ENCODE results near the gene DYNC1H1.

Gene DYNC1H1

DNA sequence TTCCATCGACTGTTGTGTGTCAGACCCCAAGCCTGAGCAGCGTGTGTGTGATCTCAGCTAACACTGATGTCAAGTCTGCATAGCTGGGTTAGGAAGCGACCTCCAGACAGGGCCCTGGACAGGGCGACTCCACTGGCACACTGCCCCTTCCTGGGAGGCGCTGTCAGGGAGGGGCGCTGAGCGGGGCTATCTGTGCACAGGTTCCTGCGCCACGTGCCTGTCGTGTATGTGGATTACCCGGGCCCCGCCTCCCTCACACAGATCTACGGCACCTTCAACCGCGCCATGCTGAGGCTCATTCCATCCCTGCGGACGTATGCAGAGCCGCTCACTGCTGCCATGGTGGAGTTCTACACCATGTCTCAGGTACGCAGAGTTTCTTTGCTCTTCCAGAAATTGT, 53.9 kb downstream of the DYNC1H1 start:
- Mint-ChIP-seq H3K27me3 (no peaks in the 10 kb centered on the region), H3K4me3 (no peak overlapping the region), H3K36me3 (peaks cover 73% of the 10 kb centered on the region), H3K9me3 (no peaks in the 10 kb centered on the region), H3K4me1 (no peaks in the 10 kb centered on the region), H3K27ac (no peak overlapping the region)
- ATAC-seq = no peak

DNA sequence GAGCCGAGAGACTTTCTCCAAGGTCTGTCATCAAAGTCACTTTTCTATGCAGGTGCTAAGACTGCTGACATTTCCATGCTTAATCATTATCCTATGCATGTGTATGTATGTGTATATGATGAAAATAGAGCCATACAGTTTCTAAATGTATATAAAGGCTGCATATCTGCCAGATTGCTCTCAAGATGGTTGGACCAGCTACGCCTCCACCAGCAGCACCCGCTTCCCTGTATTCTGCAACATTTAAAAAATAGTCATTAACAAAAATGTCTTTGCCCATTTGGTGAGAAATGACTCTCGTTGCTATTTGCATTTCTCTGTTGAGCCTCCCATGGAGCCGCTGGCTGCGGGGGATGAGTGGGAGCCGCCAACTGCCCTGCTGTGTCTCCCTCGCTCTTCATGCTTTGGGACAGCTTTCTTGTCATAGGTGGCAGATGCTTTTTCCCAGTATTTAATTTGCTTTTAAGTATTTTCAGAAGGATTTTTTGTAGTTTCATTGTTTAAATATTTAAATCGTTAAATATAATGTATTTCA, 54.7 kb downstream of the DYNC1H1 start:
- Mint-ChIP-seq H3K36me3 (peaks cover 72% of the 10 kb centered on the region), H3K4me1 (no peaks in the 10 kb centered on the region), H3K9me3 (no peaks in the 10 kb centered on the region), H3K4me3 (no peak overlapping the region), H3K27ac (no peak overlapping the region), H3K27me3 (no peaks in the 10 kb centered on the region)
- no peak for ATAC-seq

DNA sequence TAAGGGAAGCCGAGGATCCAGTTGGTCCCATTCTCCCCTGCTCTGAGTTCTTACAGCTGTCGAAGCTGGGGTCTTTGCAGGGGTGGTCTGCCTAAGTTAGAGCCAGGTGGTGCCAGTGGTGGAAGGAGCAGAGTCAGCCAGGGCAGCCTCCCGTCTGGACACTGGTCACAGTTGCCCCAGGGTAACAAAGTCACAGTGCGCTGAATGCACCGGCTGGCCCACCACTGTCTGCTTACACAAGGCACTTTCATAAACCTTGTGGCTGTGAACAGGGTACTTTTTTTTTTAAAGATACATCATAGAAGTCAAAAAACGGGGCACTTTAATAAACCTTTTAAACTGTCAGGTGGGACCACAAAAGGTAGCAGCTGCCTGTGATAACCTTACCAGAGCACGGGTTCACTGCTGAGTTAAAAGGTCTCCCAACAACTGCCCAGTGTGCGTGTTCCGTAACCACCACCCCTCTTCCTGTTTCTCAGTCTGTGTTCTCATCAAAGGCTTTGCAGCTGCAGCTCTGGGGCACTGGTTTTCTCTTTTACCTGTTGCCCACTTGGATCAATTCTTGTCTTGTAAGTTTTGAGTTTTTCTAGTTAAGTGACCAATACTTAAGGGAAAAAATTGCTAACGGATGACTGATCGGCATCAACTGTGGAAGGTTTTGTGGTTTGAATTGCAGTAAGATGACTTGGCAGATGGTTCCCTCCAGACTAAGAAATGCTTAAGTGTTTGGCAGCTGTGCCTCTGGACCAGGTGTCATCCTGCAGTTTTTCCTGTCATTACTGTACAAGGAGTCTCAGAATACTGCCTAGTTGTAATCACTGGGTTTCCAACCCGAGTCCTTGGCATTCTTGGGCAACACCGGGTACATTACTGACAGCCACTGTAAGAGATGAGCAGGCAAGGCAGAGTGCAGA, 55.9 kb downstream of the DYNC1H1 start:
- no peaks in the 10 kb centered on the region for H3K27me3 Mint-ChIP-seq
- ATAC-seq = peak; percentile 54
- no peaks in the 10 kb centered on the region for H3K9me3 Mint-ChIP-seq
- peaks cover 66% of the 10 kb centered on the region for H3K36me3 Mint-ChIP-seq
- no peak overlapping the region for H3K4me3 Mint-ChIP-seq
- peak overlapping the region; percentile 19 for H3K27ac Mint-ChIP-seq
- no peaks in the 10 kb centered on the region for H3K4me1 Mint-ChIP-seq

DNA sequence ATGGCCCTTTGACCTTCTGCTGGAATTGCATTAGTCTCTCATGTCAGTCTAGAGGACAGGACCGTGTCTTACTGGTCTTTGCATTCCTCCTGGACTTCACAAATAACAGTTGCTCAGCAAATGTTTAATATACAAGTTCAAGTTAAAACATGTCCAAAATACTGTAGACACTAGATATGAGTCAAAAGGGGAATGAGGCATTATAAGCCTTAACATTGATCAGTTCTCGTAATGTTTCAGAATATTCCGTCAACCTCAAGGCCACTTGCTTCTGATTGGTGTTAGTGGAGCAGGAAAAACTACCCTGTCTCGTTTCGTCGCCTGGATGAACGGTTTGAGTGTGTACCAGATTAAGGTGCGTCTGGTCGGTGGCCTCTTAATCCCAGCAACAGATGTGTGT, 62.6 kb downstream of the DYNC1H1 start:
- no peak for ATAC-seq
- no peak overlapping the region for H3K27ac Mint-ChIP-seq
- H3K36me3 Mint-ChIP-seq = peaks cover 52% of the 10 kb centered on the region
- H3K27me3 Mint-ChIP-seq = no peaks in the 10 kb centered on the region
- no peaks in the 10 kb centered on the region for H3K9me3 Mint-ChIP-seq
- no peak overlapping the region for H3K4me3 Mint-ChIP-seq
- no peaks in the 10 kb centered on the region for H3K4me1 Mint-ChIP-seq

DNA sequence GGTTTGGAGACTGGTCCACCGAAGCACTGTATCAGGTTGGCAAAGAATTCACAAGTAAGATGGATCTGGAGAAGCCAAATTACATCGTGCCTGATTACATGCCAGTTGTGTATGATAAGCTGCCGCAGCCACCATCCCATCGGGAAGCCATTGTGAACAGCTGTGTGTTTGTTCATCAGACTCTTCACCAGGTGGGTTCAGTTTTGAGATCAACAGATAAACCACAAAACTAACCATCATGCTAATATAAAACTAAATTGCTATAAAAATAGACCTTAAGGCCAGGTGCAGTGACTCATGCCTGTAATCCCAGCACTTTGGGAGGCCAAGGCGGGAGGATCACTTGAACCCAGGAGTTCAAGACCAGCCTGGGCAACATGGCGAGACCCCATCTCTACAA, 63.6 kb downstream of the DYNC1H1 start:
- no peaks in the 10 kb centered on the region for H3K27me3 Mint-ChIP-seq

DNA sequence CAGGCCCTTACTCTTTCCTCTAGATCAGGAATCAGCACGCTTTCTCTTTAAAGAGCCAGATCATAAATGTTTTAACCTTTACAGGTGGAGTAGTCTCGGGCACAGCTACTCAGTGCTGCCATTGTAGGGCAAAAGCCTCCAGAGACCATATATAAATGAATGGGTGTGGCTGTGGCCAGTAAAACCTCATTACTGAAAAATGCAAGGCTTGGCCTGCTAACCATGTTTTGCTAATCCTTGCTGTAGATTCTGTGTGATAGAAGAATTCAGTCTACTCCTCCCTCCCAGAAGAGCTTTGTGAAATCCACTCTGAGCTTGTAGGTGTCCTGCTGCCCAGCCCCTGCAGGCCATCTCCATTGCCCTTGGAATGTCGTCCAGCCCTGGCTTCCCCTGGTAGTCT, 64.4 kb downstream of the DYNC1H1 start:
- no peak for ATAC-seq
- peaks cover 49% of the 10 kb centered on the region for H3K36me3 Mint-ChIP-seq
- no peak overlapping the region for H3K27ac Mint-ChIP-seq
- no peaks in the 10 kb centered on the region for H3K9me3 Mint-ChIP-seq
- H3K27me3 Mint-ChIP-seq = no peaks in the 10 kb centered on the region
- H3K4me1 Mint-ChIP-seq = no peaks in the 10 kb centered on the region
- H3K4me3 Mint-ChIP-seq = no peak overlapping the region

More for the DNA sequence above, 63.6 kb downstream of the DYNC1H1 start:
- ATAC-seq = no peak
- H3K36me3 Mint-ChIP-seq = peaks cover 51% of the 10 kb centered on the region
- H3K9me3 Mint-ChIP-seq = no peaks in the 10 kb centered on the region
- H3K4me3 Mint-ChIP-seq = no peak overlapping the region
- no peak overlapping the region for H3K27ac Mint-ChIP-seq
- H3K4me1 Mint-ChIP-seq = no peaks in the 10 kb centered on the region

DNA sequence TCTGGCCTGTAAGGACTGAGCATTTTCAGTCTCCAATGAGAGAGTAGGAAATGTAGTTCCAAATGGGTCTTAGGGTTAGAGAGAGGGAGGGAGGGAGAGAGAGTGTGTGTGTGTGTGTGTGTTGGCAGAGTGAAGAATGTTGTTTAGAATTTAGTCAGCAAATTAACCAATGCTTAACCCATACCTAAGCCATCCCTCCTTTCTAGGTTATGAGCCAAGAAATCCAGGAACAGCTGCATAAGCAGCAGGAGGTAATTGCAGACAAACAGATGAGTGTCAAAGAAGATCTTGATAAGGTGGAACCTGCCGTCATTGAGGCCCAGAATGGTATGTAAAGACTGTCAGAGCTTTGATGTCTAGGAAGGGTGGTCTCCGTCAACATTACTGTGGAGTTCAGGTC, 65.6 kb downstream of the DYNC1H1 start:
- Mint-ChIP-seq H3K27me3 (no peaks in the 10 kb centered on the region), H3K4me3 (no peak overlapping the region), H3K9me3 (no peaks in the 10 kb centered on the region), H3K36me3 (peaks cover 52% of the 10 kb centered on the region), H3K27ac (no peak overlapping the region), H3K4me1 (no peaks in the 10 kb centered on the region)
- no peak for ATAC-seq

DNA sequence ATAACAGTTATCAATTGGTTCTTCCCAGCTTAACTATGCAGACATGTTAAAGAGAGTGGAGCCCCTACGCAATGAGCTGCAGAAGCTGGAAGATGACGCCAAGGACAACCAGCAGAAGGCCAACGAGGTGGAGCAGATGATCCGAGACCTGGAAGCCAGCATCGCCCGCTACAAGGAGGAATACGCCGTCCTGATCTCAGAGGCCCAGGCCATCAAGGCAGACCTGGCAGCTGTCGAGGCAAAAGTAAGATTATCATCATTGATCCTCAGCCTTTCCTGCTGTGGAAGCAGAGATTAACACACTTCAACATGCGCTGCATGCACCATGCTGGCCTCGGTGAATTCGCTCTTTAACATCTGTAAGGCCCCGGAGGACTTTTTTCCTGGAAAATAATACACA, 68.9 kb downstream of the DYNC1H1 start:
- no peak overlapping the region for H3K27ac Mint-ChIP-seq
- no peaks in the 10 kb centered on the region for H3K4me1 Mint-ChIP-seq
- H3K27me3 Mint-ChIP-seq = no peaks in the 10 kb centered on the region
- no peaks in the 10 kb centered on the region for H3K9me3 Mint-ChIP-seq
- H3K4me3 Mint-ChIP-seq = no peak overlapping the region
- peaks cover 41% of the 10 kb centered on the region for H3K36me3 Mint-ChIP-seq
- no peak for ATAC-seq

DNA sequence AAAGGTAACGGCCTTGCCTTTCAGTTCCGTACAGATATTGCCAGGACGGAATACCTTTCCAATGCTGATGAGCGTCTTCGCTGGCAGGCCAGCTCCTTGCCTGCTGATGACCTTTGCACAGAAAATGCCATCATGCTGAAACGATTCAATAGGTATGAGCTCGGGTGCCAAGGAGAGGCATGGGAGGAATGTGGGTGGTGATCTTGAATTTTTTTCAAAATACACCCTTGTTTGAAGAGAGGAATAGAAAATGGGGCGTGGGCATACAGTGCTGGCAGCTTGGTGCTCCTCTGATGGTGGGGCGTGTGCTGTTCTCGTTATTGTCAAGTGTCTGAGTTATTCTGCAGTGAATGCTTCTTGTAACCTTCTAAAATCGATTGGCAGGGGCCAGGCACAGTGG, 69.9 kb downstream of the DYNC1H1 start:
- H3K9me3 Mint-ChIP-seq = no peaks in the 10 kb centered on the region
- H3K4me1 Mint-ChIP-seq = no peaks in the 10 kb centered on the region
- no peaks in the 10 kb centered on the region for H3K27me3 Mint-ChIP-seq
- peaks cover 41% of the 10 kb centered on the region for H3K36me3 Mint-ChIP-seq
- H3K27ac Mint-ChIP-seq = no peak overlapping the region
- no peak overlapping the region for H3K4me3 Mint-ChIP-seq
- ATAC-seq = no peak

DNA sequence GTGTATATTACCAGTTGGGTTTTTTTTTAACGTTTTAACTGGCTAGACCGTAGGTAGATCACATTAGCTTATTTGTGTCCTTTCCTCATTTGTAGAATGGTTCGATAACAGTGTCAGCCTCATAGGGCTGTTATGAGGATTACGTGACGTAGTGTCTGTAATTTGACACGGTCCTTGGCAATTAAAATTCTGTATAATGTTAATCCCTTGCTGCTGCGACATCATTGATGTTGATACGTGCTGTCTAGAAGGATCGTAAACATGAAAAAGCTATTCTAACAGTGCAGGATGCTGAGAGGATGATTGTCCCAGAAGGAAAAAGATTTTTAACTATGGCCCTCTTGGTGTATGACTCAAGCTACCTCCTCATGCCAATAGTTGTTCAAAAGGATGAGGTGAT, 71.5 kb downstream of the DYNC1H1 start:
- Mint-ChIP-seq H3K27ac (no peak overlapping the region), H3K36me3 (peaks cover 48% of the 10 kb centered on the region)

DNA sequence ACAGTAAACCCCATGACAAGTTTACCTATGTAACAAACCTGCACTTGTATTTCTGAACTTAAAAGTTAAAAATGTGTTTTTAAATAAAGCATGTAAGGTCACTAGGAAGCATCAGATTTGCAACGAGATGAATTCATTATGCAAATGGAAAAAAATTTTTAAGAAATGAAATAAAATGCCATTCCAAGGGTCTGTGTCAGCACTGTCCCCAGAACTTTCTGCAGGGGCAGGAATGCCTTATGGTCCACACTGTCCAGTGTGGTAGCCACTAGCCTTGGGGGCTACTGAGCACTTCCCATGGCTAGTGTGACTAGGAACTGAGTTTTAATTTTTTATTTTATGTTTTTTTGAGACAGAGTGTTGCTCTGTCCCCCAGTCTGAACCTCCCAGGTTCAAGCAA, 73.3 kb downstream of the DYNC1H1 start:
- H3K9me3 Mint-ChIP-seq = no peaks in the 10 kb centered on the region
- ATAC-seq = no peak
- no peaks in the 10 kb centered on the region for H3K4me1 Mint-ChIP-seq
- no peaks in the 10 kb centered on the region for H3K27me3 Mint-ChIP-seq
- H3K27ac Mint-ChIP-seq = no peak overlapping the region
- no peak overlapping the region for H3K4me3 Mint-ChIP-seq
- H3K36me3 Mint-ChIP-seq = peaks cover 58% of the 10 kb centered on the region

More for the DNA sequence above, 71.5 kb downstream of the DYNC1H1 start:
- H3K9me3 Mint-ChIP-seq = no peaks in the 10 kb centered on the region
- H3K27me3 Mint-ChIP-seq = no peaks in the 10 kb centered on the region
- no peaks in the 10 kb centered on the region for H3K4me1 Mint-ChIP-seq
- no peak for ATAC-seq
- H3K4me3 Mint-ChIP-seq = no peak overlapping the region

DNA sequence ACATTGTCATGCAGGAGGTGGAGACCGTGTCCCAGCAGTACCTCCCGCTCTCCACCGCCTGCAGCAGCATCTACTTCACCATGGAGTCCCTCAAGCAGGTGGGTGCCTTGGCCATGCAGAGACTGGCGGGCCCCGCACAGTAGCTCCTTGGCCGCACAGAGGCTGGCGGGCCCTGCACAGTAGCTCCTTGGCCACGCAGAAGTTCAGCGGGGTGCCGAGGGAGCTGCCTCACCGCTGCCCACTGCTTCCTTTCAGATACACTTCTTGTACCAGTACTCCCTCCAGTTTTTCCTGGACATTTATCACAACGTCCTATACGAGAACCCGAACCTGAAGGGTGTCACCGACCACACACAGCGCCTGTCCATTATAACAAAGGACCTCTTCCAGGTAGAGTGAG, 74.8 kb downstream of the DYNC1H1 start:
- Mint-ChIP-seq H3K27me3 (no peaks in the 10 kb centered on the region), H3K9me3 (no peaks in the 10 kb centered on the region), H3K4me1 (no peaks in the 10 kb centered on the region), H3K4me3 (no peak overlapping the region), H3K36me3 (peaks cover 60% of the 10 kb centered on the region), H3K27ac (no peak overlapping the region)
- no peak for ATAC-seq

DNA sequence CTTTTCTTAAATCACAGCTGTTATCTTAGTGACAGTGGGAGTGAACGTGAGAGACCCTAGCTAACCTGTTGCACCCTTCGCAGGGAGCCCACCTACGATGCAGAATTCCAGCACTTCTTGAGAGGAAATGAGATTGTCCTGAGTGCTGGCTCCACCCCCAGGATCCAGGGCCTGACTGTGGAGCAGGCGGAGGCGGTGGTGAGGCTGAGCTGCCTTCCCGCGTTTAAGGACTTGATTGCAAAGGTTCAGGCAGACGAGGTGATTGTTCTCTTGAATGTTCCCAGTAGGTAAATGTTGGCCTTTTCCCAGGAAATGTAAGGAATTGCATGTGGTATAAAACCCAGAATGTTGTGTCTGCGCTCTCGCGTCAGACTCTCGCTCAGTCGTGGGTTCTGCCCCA, 75.8 kb downstream of the DYNC1H1 start:
- Mint-ChIP-seq H3K9me3 (no peaks in the 10 kb centered on the region), H3K4me3 (no peak overlapping the region), H3K27me3 (no peaks in the 10 kb centered on the region), H3K36me3 (peaks cover 62% of the 10 kb centered on the region), H3K4me1 (no peaks in the 10 kb centered on the region), H3K27ac (no peak overlapping the region)
- ATAC-seq = no peak

DNA sequence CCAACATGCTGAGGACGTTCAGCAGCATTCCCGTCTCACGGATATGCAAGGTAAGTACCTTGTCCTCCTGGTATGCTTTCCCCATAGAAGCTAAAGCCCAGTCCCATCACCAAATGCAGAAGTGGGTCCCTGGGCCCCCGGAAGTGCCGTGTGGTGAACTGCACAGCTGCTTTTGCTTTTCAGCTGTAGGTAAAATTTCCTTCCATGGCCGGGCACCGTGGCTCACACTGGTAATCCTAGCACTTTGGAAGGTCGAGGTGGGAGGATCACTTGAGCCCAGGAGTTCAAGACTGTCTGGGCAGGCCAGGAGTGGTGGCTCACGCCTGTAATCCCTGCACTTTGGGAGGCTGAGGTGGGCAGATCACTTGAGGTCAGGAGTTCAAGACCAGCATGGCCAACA, 78.3 kb downstream of the DYNC1H1 start:
- no peak overlapping the region for H3K27ac Mint-ChIP-seq
- peaks cover 72% of the 10 kb centered on the region for H3K36me3 Mint-ChIP-seq
- no peak for ATAC-seq
- H3K9me3 Mint-ChIP-seq = no peaks in the 10 kb centered on the region
- H3K27me3 Mint-ChIP-seq = no peaks in the 10 kb centered on the region
- H3K4me3 Mint-ChIP-seq = no peak overlapping the region
- H3K4me1 Mint-ChIP-seq = no peaks in the 10 kb centered on the region

DNA sequence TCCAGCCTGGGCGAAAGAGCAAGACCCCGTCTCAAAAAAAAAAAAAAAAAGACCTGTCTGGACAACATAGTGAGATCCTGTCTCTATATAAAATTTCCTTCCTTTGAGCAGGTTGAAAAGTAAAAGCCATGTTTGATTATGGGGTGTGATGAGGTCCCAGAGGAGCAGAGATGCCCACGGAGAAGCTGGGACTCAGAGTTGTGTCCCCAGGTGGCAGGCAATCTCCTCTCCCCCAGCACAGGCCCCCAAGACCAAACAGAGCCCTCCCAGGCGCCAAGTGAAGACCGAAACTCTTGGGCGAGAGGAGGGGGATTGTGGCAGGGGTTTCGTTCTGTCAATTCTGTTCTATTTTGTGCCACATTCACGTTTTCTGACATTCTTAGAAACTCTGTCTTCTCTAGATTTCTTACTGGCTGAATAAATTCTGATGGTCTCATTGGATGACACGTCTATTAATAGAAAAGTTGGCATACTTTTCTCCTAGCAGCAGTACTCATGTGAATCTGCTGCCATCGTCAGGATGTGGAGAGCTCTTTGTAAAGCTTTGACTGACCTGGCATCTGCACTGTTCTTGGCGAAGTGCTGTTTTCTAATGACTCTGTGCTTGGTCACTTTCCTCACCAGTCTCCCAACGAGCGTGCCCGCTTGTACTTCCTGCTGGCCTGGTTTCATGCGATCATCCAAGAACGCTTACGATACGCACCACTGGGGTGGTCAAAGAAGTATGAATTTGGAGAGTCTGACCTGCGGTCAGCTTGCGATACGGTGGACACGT, 79.1 kb downstream of the DYNC1H1 start:
- H3K9me3 Mint-ChIP-seq = no peaks in the 10 kb centered on the region
- no peaks in the 10 kb centered on the region for H3K27me3 Mint-ChIP-seq
- no peak for ATAC-seq
- no peaks in the 10 kb centered on the region for H3K4me1 Mint-ChIP-seq
- H3K36me3 Mint-ChIP-seq = peaks cover 75% of the 10 kb centered on the region
- no peak overlapping the region for H3K27ac Mint-ChIP-seq
- no peak overlapping the region for H3K4me3 Mint-ChIP-seq

Measured in stimulated activated memory B cell treated with anti-CD40 and anti-IgM and Interleukin-4, amounts not matched to agents 10 μg/mL and 1 μg/mL and 100 μg/mL, for 72 hours (primary cell).